Measurements from ENCODE around the gene LRRC73. TPM values are rescaled to one million over a fixed set of nuclear protein-coding genes. Genes with fewer than 3 reads are reported as not detected.

Gene LRRC73
- total and polyA plus RNA-seq, 9 of the 15 experiments (the other 6 are each of a cell fraction or from before 2014, with no cell fraction given), result 0.07 to 0.55 (median 0.16) TPM; not detected in 3

DNA sequence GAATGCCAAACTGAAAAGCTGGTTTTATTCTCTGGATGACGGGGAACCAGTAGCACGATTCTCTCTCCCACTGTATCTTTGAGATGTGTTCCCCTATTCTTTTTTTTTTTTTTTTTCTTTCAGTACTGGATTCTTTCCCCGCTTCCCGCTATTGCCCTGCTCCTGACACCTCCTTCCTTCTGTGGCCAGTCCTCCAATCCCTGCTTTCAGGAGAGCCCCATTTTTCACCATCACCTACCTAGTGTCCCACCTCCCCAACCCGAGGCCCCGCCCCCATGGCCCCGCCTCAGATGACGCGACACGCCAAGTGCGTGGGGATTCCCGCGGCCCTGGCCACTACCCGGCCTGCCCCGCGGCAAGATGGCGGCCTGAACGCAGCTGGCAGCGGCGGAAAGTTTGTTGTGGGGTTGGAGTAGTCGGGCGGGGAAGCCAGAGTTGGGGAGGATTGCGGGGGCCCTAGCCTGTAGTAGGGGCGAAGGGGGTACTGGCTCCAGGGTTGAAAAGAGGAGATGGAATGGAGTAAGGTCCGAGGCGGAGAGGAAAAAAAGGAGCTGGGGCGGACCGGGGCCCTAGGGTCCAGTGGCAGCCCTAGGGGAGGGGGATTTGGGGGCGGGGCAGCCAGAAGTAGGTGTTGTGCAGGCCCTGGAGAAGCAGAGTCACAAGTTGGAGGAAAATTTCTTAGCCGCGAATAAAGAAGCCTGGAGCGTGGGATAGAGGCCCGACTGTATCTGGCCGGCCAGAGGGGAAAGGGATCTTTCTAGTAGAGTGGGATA is 32.7 kb downstream of the LRRC73 start, which contains the start of gene TJAP1 (continued):
- TF ChIP-seq, protein P1, sequence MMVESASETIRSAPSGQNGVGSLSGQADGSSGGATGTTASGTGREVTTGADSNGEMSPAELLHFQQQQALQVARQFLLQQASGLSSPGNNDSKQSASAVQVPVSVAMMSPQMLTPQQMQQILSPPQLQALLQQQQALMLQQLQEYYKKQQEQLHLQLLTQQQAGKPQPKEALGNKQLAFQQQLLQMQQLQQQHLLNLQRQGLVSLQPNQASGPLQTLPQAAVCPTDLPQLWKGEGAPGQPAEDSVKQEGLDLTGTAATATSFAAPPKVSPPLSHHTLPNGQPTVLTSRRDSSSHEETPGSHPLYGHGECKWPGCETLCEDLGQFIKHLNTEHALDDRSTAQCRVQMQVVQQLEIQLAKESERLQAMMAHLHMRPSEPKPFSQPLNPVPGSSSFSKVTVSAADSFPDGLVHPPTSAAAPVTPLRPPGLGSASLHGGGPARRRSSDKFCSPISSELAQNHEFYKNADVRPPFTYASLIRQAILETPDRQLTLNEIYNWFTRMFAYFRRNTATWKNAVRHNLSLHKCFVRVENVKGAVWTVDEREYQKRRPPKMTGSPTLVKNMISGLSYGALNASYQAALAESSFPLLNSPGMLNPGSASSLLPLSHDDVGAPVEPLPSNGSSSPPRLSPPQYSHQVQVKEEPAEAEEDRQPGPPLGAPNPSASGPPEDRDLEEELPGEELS (CRISPR knock-in tag; IDR thresholded peaks at IDR 0.05; ENCODE audit: borderline replicate concordance), result peak; percentile 57; the same call in 1 of the 2 replicates
- TF ChIP-seq PURB (CRISPR knock-in tag; IDR thresholded peaks at IDR 0.05; ENCODE audit: low read depth), result no peak
- TF ChIP-seq, protein P2, sequence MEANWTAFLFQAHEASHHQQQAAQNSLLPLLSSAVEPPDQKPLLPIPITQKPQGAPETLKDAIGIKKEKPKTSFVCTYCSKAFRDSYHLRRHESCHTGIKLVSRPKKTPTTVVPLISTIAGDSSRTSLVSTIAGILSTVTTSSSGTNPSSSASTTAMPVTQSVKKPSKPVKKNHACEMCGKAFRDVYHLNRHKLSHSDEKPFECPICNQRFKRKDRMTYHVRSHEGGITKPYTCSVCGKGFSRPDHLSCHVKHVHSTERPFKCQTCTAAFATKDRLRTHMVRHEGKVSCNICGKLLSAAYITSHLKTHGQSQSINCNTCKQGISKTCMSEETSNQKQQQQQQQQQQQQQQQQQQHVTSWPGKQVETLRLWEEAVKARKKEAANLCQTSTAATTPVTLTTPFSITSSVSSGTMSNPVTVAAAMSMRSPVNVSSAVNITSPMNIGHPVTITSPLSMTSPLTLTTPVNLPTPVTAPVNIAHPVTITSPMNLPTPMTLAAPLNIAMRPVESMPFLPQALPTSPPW (CRISPR knock-in tag; IDR thresholded peaks at IDR 0.05), result peak; percentile 73
- TF ChIP-seq ZNF232 (CRISPR knock-in tag; IDR thresholded peaks at IDR 0.05), result 0 out of 2 replicates have a peak, but pooled peaks have one; percentile 45
- TF ChIP-seq, protein P3, sequence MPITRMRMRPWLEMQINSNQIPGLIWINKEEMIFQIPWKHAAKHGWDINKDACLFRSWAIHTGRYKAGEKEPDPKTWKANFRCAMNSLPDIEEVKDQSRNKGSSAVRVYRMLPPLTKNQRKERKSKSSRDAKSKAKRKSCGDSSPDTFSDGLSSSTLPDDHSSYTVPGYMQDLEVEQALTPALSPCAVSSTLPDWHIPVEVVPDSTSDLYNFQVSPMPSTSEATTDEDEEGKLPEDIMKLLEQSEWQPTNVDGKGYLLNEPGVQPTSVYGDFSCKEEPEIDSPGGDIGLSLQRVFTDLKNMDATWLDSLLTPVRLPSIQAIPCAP (CRISPR knock-in tag; IDR thresholded peaks at IDR 0.05; ENCODE audit: borderline replicate concordance), result no peak
- TF ChIP-seq, protein P4, sequence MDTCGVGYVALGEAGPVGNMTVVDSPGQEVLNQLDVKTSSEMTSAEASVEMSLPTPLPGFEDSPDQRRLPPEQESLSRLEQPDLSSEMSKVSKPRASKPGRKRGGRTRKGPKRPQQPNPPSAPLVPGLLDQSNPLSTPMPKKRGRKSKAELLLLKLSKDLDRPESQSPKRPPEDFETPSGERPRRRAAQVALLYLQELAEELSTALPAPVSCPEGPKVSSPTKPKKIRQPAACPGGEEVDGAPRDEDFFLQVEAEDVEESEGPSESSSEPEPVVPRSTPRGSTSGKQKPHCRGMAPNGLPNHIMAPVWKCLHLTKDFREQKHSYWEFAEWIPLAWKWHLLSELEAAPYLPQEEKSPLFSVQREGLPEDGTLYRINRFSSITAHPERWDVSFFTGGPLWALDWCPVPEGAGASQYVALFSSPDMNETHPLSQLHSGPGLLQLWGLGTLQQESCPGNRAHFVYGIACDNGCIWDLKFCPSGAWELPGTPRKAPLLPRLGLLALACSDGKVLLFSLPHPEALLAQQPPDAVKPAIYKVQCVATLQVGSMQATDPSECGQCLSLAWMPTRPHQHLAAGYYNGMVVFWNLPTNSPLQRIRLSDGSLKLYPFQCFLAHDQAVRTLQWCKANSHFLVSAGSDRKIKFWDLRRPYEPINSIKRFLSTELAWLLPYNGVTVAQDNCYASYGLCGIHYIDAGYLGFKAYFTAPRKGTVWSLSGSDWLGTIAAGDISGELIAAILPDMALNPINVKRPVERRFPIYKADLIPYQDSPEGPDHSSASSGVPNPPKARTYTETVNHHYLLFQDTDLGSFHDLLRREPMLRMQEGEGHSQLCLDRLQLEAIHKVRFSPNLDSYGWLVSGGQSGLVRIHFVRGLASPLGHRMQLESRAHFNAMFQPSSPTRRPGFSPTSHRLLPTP (IDR thresholded peaks at IDR 0.05; ENCODE audit: borderline replicate concordance, extremely low read depth, insufficient read length), result no peak
- peak; percentile 36; the same call in 1 of the 2 replicates for TF ChIP-seq NFE2 (IDR thresholded peaks at IDR 0.05; ENCODE audit: low read depth)
- no peak for TF ChIP-seq ZC3H11A (IDR thresholded peaks at IDR 0.05; ENCODE audit: low read depth, low read length)
- TF ChIP-seq, protein P5, sequence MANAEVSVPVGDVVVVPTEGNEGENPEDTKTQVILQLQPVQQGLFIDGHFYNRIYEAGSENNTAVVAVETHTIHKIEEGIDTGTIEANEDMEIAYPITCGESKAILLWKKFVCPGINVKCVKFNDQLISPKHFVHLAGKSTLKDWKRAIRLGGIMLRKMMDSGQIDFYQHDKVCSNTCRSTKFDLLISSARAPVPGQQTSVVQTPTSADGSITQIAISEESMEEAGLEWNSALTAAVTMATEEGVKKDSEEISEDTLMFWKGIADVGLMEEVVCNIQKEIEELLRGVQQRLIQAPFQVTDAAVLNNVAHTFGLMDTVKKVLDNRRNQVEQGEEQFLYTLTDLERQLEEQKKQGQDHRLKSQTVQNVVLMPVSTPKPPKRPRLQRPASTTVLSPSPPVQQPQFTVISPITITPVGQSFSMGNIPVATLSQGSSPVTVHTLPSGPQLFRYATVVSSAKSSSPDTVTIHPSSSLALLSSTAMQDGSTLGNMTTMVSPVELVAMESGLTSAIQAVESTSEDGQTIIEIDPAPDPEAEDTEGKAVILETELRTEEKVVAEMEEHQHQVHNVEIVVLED (CRISPR knock-in tag; IDR thresholded peaks at IDR 0.05), result peak; percentile 89
- TF ChIP-seq POLR2AphosphoS5 (IDR thresholded peaks at IDR 0.05; ENCODE audit: control insufficient read depth, insufficient read depth, low read depth, low read length), result peak; percentile 98
- TF ChIP-seq KDM2B (CRISPR knock-in tag; IDR thresholded peaks at IDR 0.05), result no peak
- TF ChIP-seq ZNF174 (CRISPR knock-in tag; IDR thresholded peaks at IDR 0.05), result no peak
- TF ChIP-seq ZNF146 (CRISPR knock-in tag; IDR thresholded peaks at IDR 0.05; ENCODE audit: unreplicated experiment), result no peak
- TF ChIP-seq KLF10 (CRISPR knock-in tag; IDR thresholded peaks at IDR 0.05), result no peak
- peak; percentile 54; the same call in 1 of the 2 replicates for TF ChIP-seq ATF1 (CRISPR knock-in tag; IDR thresholded peaks at IDR 0.05)
- peak; percentile 83 for TF ChIP-seq ATF1 (tag; IDR thresholded peaks at IDR 0.05)

All from K562 (cell line).